Bronchial epithelial cell (primary cell): ENCODE results near the gene HSPB2. TPM values are rescaled to one million over a fixed set of nuclear protein-coding genes. Genes with fewer than 3 reads are reported as not detected.

Experiments used
- DNase-seq: peaks from one replicate; pipeline ENCODE4 v3.0.0-alpha.2; 2010; ENCODE audit warnings: low read depth
- FAIRE-seq: peaks from 2 replicates; lab custom pipeline; 2011; peaks lifted over from hg19 to GRCh38; lab: Jason Lieb, UNC
- H3K27me3 ChIP-seq: 2 replicates; pipeline ENCODE4 v1.5.1; 2011; ENCODE audit warnings: low read length; ENCODE audit not compliant: control insufficient read depth, insufficient read depth
- H3K36me3 ChIP-seq: 2 replicates; pipeline ENCODE4 v1.5.1; 2011; ENCODE audit warnings: low read length; ENCODE audit not compliant: control insufficient read depth, insufficient read depth
- H3K4me3 ChIP-seq: 2 replicates; pipeline ENCODE4 v1.5.1; 2011; ENCODE audit warnings: mild to moderate bottlenecking, low read depth, low read length, control low read depth
- total RNA-seq: library from RNA; depleted of rRNA; stranded (reverse); fragments of >200 nt; gene quantifications from 2 replicates; pipeline ENCODE4 v1.2.1, GENCODE V29; 2014
- TF ChIP-seq, protein P1 (sequence below): IDR thresholded peaks from 2 replicates; pipeline ENCODE4 v1.5.1; 2011; ENCODE audit warnings: mild to moderate bottlenecking, moderate library complexity, low read length, control low read depth, inconsistent platforms; ENCODE audit not compliant: insufficient read depth, severe bottlenecking

The HSPB2 gene
- total RNA-seq, 1 donor from 2014 or later: not detected

GRCh38 chr11:111960916-111961315 lies 48.4 kb downstream of the HSPB2 start:
- H3K27me3 ChIP-seq: no peaks in the 10 kb centered on the region
- FAIRE-seq (peak; percentile 92), DNase-seq (peak; percentile 99)
- H3K4me3 ChIP-seq: no peak overlapping the region
- no peaks in the 10 kb centered on the region for H3K36me3 ChIP-seq
- TF ChIP-seq, protein P1, sequence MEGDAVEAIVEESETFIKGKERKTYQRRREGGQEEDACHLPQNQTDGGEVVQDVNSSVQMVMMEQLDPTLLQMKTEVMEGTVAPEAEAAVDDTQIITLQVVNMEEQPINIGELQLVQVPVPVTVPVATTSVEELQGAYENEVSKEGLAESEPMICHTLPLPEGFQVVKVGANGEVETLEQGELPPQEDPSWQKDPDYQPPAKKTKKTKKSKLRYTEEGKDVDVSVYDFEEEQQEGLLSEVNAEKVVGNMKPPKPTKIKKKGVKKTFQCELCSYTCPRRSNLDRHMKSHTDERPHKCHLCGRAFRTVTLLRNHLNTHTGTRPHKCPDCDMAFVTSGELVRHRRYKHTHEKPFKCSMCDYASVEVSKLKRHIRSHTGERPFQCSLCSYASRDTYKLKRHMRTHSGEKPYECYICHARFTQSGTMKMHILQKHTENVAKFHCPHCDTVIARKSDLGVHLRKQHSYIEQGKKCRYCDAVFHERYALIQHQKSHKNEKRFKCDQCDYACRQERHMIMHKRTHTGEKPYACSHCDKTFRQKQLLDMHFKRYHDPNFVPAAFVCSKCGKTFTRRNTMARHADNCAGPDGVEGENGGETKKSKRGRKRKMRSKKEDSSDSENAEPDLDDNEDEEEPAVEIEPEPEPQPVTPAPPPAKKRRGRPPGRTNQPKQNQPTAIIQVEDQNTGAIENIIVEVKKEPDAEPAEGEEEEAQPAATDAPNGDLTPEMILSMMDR: no peak

DNA sequence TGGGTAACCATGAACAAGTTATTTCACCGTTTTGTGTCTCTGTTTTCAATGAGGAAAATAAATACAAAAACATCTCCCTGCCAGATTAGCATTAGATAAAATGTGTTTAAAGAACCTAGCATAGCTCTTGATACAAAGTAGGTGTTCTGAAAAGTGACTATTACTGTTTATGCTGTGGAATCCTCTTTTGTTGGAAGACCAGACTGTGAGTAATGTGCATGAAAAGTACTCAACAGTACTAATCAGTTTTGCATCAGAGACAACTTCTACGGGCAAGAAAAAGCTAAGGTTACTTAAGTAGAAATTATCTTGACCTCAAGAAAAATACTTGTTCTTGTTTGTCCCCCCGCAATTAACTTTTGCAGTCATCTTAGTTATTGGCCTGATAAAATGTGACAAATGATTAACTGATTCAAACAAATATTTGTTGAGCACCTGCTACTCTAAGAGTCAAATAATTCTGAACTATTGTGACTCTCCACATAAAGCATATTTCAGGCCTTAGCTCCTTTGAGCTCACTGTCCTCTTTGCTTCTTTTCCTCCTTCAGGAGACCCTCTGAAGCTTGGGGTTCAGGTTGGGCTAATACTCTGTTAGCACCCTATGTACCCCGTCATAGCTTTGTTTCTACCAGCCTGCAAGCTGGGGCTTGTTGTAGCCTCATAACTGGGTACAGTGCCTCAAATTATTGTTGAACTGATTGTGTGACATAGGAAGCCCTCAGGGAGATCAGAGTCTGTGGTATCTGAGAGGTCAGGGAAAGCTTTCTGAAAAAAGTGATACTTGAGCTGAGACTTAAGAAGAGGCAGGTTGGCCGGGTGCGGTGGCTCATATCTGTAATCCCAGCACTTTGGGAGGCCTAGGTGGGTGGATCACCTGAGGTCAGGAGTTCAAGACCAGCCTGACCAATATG lies 49.1 kb downstream of the HSPB2 start:
- DNase-seq (peak; percentile 57), FAIRE-seq (peak; percentile 70)
- Histone ChIP-seq H3K36me3 (no peaks in the 10 kb centered on the region), H3K27me3 (no peaks in the 10 kb centered on the region), H3K4me3 (no peak overlapping the region)
- TF ChIP-seq, protein P1: no peak

Other genes with a start within 250 kb of the HSPB2 start
- 26.1 and 27.8 TPM in 2 replicates for gene PPP2R1B, start 146.3 kb upstream of the HSPB2 start, total RNA-seq
- gene ALG9, start 41.2 kb upstream of the HSPB2 start, total RNA-seq: 24.3 and 30.5 TPM in 2 replicates
- gene FDXACB1, start 33.6 kb upstream of the HSPB2 start, total RNA-seq: 0.77 and 2.4 TPM in 2 replicates
- gene CFAP68, start 33.2 kb upstream of the HSPB2 start, total RNA-seq: 14.5 and 17.3 TPM in 2 replicates
- 1.2 TPM in 1 of 2 replicates, not detected in the other for gene CRYAB, start 964 bp upstream of the HSPB2 start, total RNA-seq
- gene C11orf52, start 6.2 kb downstream of the HSPB2 start, total RNA-seq: 0.26 and 2.3 TPM in 2 replicates
- 9.5 and 10.8 TPM in 2 replicates for gene DIXDC1, start 24.6 kb downstream of the HSPB2 start, total RNA-seq
- 24.5 and 27.4 TPM in 2 replicates for gene DLAT, start 112.7 kb downstream of the HSPB2 start, total RNA-seq
- gene PIH1D2, start 161.3 kb downstream of the HSPB2 start, total RNA-seq: 0.51 and 0.53 TPM in 2 replicates
- gene NKAPD1, start 161.6 kb downstream of the HSPB2 start, total RNA-seq: 23.3 and 24.5 TPM in 2 replicates
- gene TIMM8B, start 174.0 kb downstream of the HSPB2 start, total RNA-seq: 66.3 and 78.6 TPM in 2 replicates
- gene SDHD, start 174.1 kb downstream of the HSPB2 start, total RNA-seq: 103 and 133 TPM in 2 replicates